ENCODE data around the gene APEX2. TPM values are rescaled to one million over a fixed set of nuclear protein-coding genes. Genes with fewer than 3 reads are reported as not detected.
"Not testable (repeated sequence)": the region's sequence is repeated elsewhere in the genome, so short reads cannot be mapped to it uniquely, and the experiment has no call there.

The APEX2 gene
- polyA plus RNA-seq, 2 of the 4 experiments (the other 2 are of a cell fraction): 29.1 to 37.3 TPM

- no peak for TF ChIP-seq POLR2A (IDR thresholded peaks at IDR 0.05; ENCODE audit: low read length)
- no peak for TF ChIP-seq NFE2L2 (conservative IDR thresholded peaks at IDR 0.05; ENCODE audit: low read length)
- no peak for TF ChIP-seq ZC3H11A (IDR thresholded peaks at IDR 0.05)
- no peak for TF ChIP-seq ATOH8 (CRISPR knock-in tag; IDR thresholded peaks at IDR 0.05; ENCODE audit: low read depth)
- no peak for TF ChIP-seq SREBF2 (IDR thresholded peaks at IDR 0.05)
- TF ChIP-seq EHMT2 (IDR thresholded peaks at IDR 0.05; ENCODE audit: low read depth): no peak
- TF ChIP-seq HOXA7 (CRISPR knock-in tag; IDR thresholded peaks at IDR 0.05): no peak
- TF ChIP-seq CBX8 (IDR thresholded peaks at IDR 0.05): no peak
- no peak for TF ChIP-seq SMC3 (IDR thresholded peaks at IDR 0.05)
- TF ChIP-seq MYC (IDR thresholded peaks at IDR 0.05; ENCODE audit: borderline replicate concordance, low read length): no peak
- no peak for TF ChIP-seq EHF (CRISPR knock-in tag; IDR thresholded peaks at IDR 0.05)
- no peaks in the 10 kb centered on the region for H3K9me3 ChIP-seq
- no peaks in the 10 kb centered on the region for H3K4me1 ChIP-seq
- CTCF ChIA-PET: no interaction called here
- ATAC-seq: no peak
- no peak for DNase-seq (ENCODE audit: low read depth in 1 of 2, low spot score in 1 of 2)
- POLR2A ChIA-PET: no interaction called here
- H3K4me2 ChIP-seq: no peak overlapping the region
- no peak for FAIRE-seq
- no peak overlapping the region for H3K4me3 ChIP-seq
- no peak overlapping the region for H3K27ac ChIP-seq
- WGBS (ENCODE audit: missing lambda C conversion rate): 29% methylated on average over 3 of the region's 3 CpGs
These were observed 39.3 kb downstream of the APEX2 start for GRCh38 chrX:55039471-55039870.

GRCh38 chrX:55041514-55041913 lies 41.4 kb downstream of the APEX2 start:
- CTCF ChIA-PET: interaction anchor here (0.6 kb wide), 1 partner anchor 1908 kb away, joined by 4 read pairs; no protein-coding TSS in a partner anchor
- FAIRE-seq: no peak
- ATAC-seq: no peak

DNA sequence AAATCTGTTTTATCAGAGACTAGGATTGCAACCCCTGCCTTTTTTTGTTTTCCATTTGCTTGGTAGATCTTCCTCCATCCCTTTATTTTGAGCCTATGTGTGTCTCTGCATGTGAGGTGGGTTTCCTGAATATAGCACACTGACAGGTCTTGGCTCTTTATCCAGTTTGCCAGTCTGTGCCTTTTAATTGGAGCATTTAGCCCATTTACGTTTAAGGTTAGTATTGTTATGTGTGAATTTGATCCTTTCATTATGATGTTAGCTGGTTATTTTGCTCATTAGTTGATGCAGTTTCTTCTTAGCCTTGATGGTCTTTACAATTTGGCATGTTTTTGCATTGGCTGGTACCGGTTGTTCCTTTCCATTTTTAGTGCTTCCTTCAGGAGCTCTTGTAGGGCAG lies 50.4 kb downstream of the APEX2 start:
- H3K4me3 ChIP-seq; FAIRE-seq; H3K4me1 ChIP-seq; ATAC-seq; DNase-seq (ENCODE audit: low read depth in 1 of 2, low spot score in 1 of 2); H3K9me3 ChIP-seq; POLR2A ChIA-PET; CTCF ChIA-PET; H3K4me2 ChIP-seq; H3K27ac ChIP-seq: not testable (repeated sequence)
- 30% methylated on average over 2 of the region's 2 CpGs for WGBS (ENCODE audit: missing lambda C conversion rate)

More at GRCh38 chrX:55041514-55041913, 41.4 kb downstream of the APEX2 start:
- no peak for TF ChIP-seq CHD4 (IDR thresholded peaks at IDR 0.05; ENCODE audit: borderline replicate concordance)
- no peak for TF ChIP-seq RFX5 (IDR thresholded peaks at IDR 0.05)
- no peak for TF ChIP-seq EHF (CRISPR knock-in tag; IDR thresholded peaks at IDR 0.05)
- no peak for TF ChIP-seq JUN (IDR thresholded peaks at IDR 0.05)
- TF ChIP-seq MAFK (IDR thresholded peaks at IDR 0.05; ENCODE audit: partially characterized antibody): no peak
- TF ChIP-seq TP53 (CRISPR knock-in tag; IDR thresholded peaks at IDR 0.05): no peak
- TF ChIP-seq CTCF (IDR thresholded peaks at IDR 0.05): no peak
- no peak for TF ChIP-seq CBX2 (IDR thresholded peaks at IDR 0.05; ENCODE audit: borderline replicate concordance, low read depth)
- no peak for TF ChIP-seq USF2 (IDR thresholded peaks at IDR 0.05)
- no peak for TF ChIP-seq ELK1 (IDR thresholded peaks at IDR 0.05; ENCODE audit: low read depth, low read length)
- no peak for TF ChIP-seq CEBPB (IDR thresholded peaks at IDR 0.05)
- no peak for TF ChIP-seq NFE2L2 (conservative IDR thresholded peaks at IDR 0.05; ENCODE audit: low read length)
- TF ChIP-seq SREBF2 (IDR thresholded peaks at IDR 0.05): no peak
- no peak for TF ChIP-seq FOSB (CRISPR knock-in tag; IDR thresholded peaks at IDR 0.05)
- no peak for TF ChIP-seq RARB (CRISPR knock-in tag; IDR thresholded peaks at IDR 0.05)
- TF ChIP-seq E2F6 (IDR thresholded peaks at IDR 0.05; ENCODE audit: borderline replicate concordance, low read depth): no peak
- TF ChIP-seq, protein P1, sequence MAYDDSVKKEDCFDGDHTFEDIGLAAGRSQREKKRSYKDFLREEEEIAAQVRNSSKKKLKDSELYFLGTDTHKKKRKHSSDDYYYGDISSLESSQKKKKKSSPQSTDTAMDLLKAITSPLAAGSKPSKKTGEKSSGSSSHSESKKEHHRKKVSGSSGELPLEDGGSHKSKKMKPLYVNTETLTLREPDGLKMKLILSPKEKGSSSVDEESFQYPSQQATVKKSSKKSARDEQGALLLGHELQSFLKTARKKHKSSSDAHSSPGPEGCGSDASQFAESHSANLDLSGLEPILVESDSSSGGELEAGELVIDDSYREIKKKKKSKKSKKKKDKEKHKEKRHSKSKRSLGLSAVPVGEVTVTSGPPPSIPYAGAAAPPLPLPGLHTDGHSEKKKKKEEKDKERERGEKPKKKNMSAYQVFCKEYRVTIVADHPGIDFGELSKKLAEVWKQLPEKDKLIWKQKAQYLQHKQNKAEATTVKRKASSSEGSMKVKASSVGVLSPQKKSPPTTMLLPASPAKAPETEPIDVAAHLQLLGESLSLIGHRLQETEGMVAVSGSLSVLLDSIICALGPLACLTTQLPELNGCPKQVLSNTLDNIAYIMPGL (CRISPR knock-in tag; IDR thresholded peaks at IDR 0.05; ENCODE audit: borderline replicate concordance): no peak
- DNase-seq (ENCODE audit: low read depth in 1 of 2, low spot score in 1 of 2): no peak
- H3K27ac ChIP-seq: no peak overlapping the region
- no peak overlapping the region for H3K4me3 ChIP-seq
- POLR2A ChIA-PET: no interaction called here
- H3K9me3 ChIP-seq: no peaks in the 10 kb centered on the region
- 30% methylated on average over 3 of the region's 6 CpGs for WGBS (ENCODE audit: missing lambda C conversion rate)
- no peak overlapping the region for H3K4me2 ChIP-seq
- no peaks in the 10 kb centered on the region for H3K4me1 ChIP-seq
